ENCODE results near the gene ELFN2. TPM values are rescaled to one million over a fixed set of nuclear protein-coding genes. Genes with fewer than 3 reads are reported as not detected.

The ELFN2 gene
- total RNA-seq, 1 donor from 2014 or later = 0.26 TPM

GRCh38 chr22:37338539-37339246 is 88.6 kb downstream of the ELFN2 start:
- H3K4me3 ChIP-seq (ENCODE audit: low read depth, low read length) = no peak overlapping the region
- no peaks in the 10 kb centered on the region for H3K36me3 ChIP-seq (ENCODE audit: control insufficient read depth, insufficient read depth, low read length)
- TF ChIP-seq, protein P1, sequence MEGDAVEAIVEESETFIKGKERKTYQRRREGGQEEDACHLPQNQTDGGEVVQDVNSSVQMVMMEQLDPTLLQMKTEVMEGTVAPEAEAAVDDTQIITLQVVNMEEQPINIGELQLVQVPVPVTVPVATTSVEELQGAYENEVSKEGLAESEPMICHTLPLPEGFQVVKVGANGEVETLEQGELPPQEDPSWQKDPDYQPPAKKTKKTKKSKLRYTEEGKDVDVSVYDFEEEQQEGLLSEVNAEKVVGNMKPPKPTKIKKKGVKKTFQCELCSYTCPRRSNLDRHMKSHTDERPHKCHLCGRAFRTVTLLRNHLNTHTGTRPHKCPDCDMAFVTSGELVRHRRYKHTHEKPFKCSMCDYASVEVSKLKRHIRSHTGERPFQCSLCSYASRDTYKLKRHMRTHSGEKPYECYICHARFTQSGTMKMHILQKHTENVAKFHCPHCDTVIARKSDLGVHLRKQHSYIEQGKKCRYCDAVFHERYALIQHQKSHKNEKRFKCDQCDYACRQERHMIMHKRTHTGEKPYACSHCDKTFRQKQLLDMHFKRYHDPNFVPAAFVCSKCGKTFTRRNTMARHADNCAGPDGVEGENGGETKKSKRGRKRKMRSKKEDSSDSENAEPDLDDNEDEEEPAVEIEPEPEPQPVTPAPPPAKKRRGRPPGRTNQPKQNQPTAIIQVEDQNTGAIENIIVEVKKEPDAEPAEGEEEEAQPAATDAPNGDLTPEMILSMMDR (IDR thresholded peaks at IDR 0.05; ENCODE audit: insufficient read depth, low read length, severe bottlenecking) = no peak
- no peak for DNase-seq (ENCODE audit: low read depth)
- FAIRE-seq = peak; percentile 73
- H3K27me3 ChIP-seq (ENCODE audit: control insufficient read depth, insufficient read depth, low read length) = peaks cover 3% of the 10 kb centered on the region

DNA sequence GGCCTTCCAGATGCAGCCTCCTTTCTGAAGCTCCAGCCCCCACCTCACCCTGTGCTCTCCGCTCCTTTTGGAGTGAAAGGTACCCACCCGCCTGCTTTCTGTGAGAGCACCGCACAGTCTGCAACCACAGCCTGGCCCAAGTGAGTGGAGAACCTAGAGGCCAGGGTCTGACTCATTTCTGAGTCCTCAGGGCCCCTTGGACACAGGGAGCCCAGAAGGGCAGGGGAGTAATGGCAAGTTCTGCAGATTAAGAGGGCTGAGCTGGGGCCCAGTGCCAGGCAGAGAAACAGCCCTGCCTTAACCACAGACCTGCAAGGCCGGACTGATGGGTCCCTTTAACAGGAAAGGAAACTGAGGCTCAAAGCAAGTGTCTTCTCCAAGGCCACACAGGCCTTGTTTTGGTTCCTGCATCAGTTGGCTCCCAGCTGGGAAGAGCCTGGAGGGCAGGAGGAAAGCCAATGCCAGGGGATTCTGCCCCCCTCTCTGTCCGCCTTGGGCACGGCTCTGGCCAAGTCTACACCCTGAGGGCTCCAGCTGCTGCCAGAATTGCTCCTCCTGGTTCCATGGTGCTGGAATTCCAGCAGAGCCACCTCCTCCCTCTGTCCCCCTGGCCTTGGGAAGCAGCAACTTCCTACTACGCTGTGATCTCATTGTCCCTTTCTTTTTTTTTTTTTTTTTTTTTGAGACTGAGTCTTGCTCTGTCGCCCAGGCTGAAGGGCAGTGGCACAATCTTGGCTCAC is 89.9 kb downstream of the ELFN2 start:
- no peak for FAIRE-seq
- no peak for DNase-seq (ENCODE audit: low read depth)
- no peak overlapping the region for H3K4me3 ChIP-seq (ENCODE audit: low read depth, low read length)
- TF ChIP-seq, protein P1 (IDR thresholded peaks at IDR 0.05; ENCODE audit: insufficient read depth, low read length, severe bottlenecking) = no peak
- H3K27me3 ChIP-seq (ENCODE audit: control insufficient read depth, insufficient read depth, low read length) = peaks cover 3% of the 10 kb centered on the region
- H3K36me3 ChIP-seq (ENCODE audit: control insufficient read depth, insufficient read depth, low read length) = no peaks in the 10 kb centered on the region

- no peak for FAIRE-seq
- Histone ChIP-seq H3K27me3 (ENCODE audit: control insufficient read depth, insufficient read depth, low read length) (no peaks in the 10 kb centered on the region), H3K4me3 (ENCODE audit: low read depth, low read length) (no peak overlapping the region), H3K36me3 (ENCODE audit: control insufficient read depth, insufficient read depth, low read length) (no peaks in the 10 kb centered on the region)
- DNase-seq (ENCODE audit: low read depth) = no peak
- TF ChIP-seq, protein P1 (IDR thresholded peaks at IDR 0.05; ENCODE audit: insufficient read depth, low read length, severe bottlenecking) = no peak
These were observed 90.7 kb downstream of the ELFN2 start for GRCh38 chr22:37336579-37336978.

DNA sequence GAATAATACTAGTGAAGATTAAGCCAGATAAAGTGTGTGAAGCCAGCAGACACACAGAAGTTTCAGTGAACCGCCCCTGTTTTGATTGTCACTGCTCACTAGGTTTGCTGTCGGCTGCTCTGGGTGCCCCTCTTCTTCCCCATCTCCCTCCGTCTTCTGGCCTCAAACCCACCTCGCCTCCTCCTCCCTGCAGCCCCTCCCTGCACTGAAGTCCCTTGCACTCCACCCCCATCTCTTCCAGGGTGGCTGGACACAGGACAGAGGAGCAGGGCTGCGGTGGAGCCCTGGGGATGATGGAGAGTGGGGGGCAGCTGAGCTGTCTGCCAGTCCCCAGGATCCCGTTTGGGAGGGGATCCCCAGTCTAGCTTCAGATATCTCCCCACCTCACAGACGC is 91.5 kb downstream of the ELFN2 start:
- FAIRE-seq = no peak
- no peaks in the 10 kb centered on the region for H3K36me3 ChIP-seq (ENCODE audit: control insufficient read depth, insufficient read depth, low read length)
- H3K27me3 ChIP-seq (ENCODE audit: control insufficient read depth, insufficient read depth, low read length) = no peaks in the 10 kb centered on the region
- no peak for DNase-seq (ENCODE audit: low read depth)
- TF ChIP-seq, protein P1 (IDR thresholded peaks at IDR 0.05; ENCODE audit: insufficient read depth, low read length, severe bottlenecking) = no peak
- H3K4me3 ChIP-seq (ENCODE audit: low read depth, low read length) = no peak overlapping the region

DNA sequence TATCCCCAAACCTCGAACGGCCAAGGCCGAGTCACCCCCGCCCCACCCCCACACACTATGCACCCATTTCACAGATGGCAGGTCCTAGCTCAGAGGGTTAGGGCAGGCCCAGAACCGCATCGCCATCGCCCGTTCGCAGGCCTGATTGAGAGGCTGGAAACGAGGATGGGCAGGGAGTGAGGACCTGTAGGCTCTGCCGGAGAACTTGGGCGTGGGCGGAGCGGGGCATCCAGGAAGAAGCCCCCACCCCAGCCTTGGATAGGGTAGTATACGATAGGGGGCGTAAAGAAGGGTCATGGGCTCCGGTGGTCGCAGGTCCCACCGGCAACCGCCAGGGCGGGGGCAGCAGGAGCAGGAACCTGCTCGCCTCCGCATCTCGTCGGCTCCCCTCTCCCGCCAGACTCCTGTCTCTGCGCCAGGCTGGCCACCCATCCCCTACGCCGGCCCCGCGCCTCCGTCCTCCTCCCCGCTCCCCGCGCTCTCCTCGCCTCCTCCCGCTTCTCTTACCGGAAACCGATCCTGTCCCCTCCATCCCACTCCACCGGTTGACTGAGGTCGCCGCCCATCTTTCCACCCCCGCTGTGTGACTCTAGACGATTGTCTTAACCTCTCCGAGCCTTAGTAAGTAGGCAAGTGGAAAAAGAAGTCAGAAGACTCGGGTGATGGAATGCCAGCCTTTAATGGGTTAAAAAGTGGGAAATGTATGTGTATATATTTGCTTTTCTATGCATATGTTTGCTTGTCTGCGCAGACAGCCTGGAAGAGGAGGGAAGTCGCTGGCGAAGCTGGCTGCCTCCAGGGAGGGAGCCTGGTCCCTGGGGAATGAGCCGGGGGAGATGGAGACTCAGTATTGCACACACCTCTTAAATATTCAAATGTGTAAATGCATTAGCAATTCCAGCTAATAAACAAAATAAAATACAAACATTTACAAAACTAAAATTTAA is 92.1 kb downstream of the ELFN2 start:
- no peaks in the 10 kb centered on the region for H3K36me3 ChIP-seq (ENCODE audit: control insufficient read depth, insufficient read depth, low read length)
- DNase-seq (ENCODE audit: low read depth) (peak; percentile 8), FAIRE-seq (no peak)
- no peak overlapping the region for H3K4me3 ChIP-seq (ENCODE audit: low read depth, low read length)
- no peaks in the 10 kb centered on the region for H3K27me3 ChIP-seq (ENCODE audit: control insufficient read depth, insufficient read depth, low read length)
- TF ChIP-seq, protein P1 (IDR thresholded peaks at IDR 0.05; ENCODE audit: insufficient read depth, low read length, severe bottlenecking) = no peak

All from bronchial epithelial cell (primary cell).